Measurements from ENCODE around the gene TSTD1.
A peak's percentile ranks its signal among the peaks of the same experiment; 100 is the strongest.
"Not testable (repeated sequence)": the region's sequence is repeated elsewhere in the genome, so short reads cannot be mapped to it uniquely, and the experiment has no call there.

TSTD1 gene

GRCh38 chr1:161069241-161069640 is 30.5 kb upstream of the TSTD1 start:
- no peak for DNase-seq (ENCODE audit: low spot score)

- no peak for DNase-seq (ENCODE audit: low spot score)
Observed at GRCh38 chr1:161068306-161069234, 29.8 kb upstream of the TSTD1 start.

- DNase-seq (ENCODE audit: low spot score), result no peak
Observed at GRCh38 chr1:161066694-161067093, 27.9 kb upstream of the TSTD1 start.

- not testable (repeated sequence) for DNase-seq (ENCODE audit: low spot score)
Observed at GRCh38 chr1:161065681-161066080, 26.9 kb upstream of the TSTD1 start.

GRCh38 chr1:161063936-161064335 is 25.2 kb upstream of the TSTD1 start:
- not testable (repeated sequence) for DNase-seq (ENCODE audit: low spot score)

- DNase-seq (ENCODE audit: low spot score), result no peak
Observed at GRCh38 chr1:161061419-161061818, 22.7 kb upstream of the TSTD1 start.

DNA sequence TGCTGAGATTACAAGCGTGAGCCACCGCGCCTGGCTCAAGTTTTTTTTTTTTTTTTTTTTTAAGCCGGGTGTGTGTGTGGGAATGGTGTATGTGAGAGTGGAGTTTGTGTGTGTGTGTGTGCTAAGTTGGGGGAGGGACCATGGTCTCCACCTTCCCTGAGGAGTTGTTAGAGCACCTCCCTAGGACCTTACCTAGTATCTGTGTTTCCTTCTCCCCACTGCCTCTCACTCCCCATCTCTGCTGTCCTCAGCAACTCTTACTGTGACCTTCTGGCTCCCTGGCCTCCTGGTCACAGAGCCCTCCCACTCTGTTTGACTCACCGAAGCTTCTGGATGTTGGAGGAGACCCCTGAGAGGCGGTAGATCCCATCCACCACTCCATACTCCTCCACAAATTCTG is 20.5 kb upstream of the TSTD1 start:
- DNase-seq (ENCODE audit: low spot score), result no peak

DNA sequence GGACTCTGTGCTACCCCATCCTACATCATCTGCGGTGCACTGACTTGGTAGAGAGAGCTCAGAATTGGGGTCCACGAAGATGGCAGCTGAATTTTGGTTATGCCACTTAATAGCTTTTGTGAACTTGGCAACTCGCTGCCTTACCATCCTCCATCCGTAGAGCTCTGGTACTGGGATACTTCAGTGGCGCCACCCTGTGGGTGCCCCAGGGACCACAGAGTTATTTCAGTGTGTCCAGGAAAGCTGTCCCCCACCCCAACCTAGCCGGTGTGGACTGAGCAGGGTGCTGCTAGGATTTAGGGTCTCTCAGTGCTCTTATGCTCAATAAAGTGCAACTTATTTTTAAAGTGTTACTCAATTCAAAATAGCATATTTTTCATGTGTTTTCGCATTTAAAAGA is 16.0 kb upstream of the TSTD1 start:
- no peak for DNase-seq (ENCODE audit: low spot score)

GRCh38 chr1:161054232-161054631 is 15.5 kb upstream of the TSTD1 start:
- DNase-seq (ENCODE audit: low spot score), result no peak

GRCh38 chr1:161052899-161053298 is 14.1 kb upstream of the TSTD1 start:
- no peak for DNase-seq (ENCODE audit: low spot score)

DNA sequence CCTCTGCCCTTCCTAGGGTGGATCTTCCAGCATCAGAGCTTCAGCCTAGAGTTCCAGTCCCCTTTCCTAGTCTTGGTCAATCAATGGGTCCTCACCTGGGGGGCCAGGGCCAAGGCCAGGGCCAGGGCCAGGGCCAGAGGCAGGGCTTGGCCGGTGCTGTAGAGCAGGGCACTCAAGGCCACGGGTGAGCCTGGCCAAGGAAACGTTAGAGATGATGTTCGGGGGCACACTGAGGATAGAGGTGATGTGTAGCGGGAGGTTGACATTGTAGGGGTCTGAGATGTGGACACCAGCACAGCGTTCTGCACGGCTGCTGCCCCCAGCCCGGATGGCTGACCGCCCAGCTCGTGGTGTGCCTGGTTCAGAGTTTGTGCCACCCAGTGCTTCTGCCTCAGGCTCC is 12.5 kb upstream of the TSTD1 start:
- no peak for DNase-seq (ENCODE audit: low spot score)

DNA sequence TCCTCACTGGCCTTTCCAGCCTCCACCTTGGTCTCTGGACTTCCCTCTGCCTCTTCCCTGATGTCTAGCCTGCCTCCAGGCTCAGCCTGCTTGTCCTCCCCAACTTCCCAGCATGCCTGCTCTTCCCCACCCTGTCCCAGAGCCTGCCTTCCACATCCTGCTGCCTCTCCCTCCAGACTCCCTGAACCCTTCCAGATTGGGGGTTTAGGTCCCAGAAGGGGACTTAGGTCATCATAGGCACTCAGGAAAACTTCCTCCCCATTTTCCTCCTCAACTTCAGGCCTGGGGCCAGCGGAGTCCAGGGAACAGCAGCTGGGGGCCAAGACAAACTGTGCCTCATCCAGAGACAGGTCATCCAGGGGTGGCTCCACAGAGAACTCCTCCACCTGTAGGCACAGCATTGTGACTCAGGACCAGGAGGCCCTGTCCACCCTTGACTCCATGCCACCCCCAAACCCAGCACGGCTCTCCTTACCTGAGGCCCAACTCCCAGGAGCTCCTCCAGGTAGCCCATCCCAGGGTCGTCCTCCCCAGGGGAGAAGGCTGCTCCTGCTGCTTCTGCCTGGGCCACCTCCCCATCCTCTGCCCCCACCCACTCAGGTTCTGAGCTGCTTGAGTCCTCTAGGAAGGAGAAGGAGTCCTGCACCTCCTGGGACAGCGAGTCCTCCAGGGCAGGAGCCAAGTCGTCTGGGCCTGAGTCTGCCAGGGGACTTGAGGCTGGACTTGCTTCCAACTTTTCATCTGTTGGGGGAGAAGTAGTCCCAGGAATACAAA is 10.4 kb upstream of the TSTD1 start:
- no peak for DNase-seq (ENCODE audit: low spot score)

DNA sequence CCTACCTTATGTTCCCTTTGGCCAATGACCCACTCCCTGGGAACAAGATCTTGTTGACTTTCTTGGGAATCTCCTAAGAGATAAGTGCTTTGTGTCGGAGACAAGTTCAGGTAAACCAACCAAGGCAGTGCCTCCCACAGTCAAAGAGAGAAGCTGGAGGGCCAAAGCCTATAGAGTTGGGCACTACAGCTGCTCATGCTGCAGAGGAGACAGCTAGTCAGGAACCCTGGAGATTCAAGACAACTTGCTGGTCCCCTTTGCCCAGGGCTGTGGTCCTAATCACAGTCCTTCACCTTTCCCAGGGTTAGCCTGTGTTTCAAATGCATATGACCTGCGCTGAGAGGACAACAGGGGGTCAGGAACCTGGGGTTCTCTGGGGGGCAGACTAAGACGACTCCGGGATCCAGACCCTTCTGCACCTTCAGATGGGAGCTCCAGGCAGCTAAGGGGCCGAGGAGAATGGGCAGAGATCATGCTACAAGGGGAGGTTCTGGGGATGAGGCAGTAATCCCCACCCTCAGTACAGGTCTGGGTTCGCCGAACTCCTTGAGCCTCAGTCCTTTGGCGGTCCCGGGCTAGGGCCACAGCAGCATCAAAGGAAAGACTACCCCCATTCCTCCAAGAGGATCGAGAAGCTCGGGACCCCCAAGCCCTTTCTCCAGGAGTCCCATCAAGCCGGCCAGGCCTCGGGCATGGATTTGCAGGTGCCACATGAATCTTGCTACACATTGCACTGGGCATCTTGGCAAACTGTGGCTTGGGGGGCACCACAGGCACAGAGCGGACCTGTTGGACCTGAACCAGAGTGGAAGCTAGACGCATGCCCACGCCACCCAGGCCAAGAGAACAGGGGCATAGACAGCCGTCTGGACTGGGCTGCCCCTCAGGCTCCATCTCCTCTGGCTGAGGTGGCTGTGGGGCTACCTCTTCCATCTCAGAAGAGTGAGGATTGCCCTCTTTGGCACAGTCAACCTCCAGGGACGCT is 9.0 kb upstream of the TSTD1 start:
- no peak for DNase-seq (ENCODE audit: low spot score)

- no peak for DNase-seq (ENCODE audit: low spot score)
Observed at GRCh38 chr1:161046605-161047228, 8.0 kb upstream of the TSTD1 start.

GRCh38 chr1:161045736-161046604 is 7.2 kb upstream of the TSTD1 start, which contains the start of gene USF1:
TSS of gene USF1 (minus strand) at chr1:161045977. CDS start at chr1:161043275, 2,702 bp downstream.
- DNase-seq (ENCODE audit: low spot score), result peak; percentile 97

DNA sequence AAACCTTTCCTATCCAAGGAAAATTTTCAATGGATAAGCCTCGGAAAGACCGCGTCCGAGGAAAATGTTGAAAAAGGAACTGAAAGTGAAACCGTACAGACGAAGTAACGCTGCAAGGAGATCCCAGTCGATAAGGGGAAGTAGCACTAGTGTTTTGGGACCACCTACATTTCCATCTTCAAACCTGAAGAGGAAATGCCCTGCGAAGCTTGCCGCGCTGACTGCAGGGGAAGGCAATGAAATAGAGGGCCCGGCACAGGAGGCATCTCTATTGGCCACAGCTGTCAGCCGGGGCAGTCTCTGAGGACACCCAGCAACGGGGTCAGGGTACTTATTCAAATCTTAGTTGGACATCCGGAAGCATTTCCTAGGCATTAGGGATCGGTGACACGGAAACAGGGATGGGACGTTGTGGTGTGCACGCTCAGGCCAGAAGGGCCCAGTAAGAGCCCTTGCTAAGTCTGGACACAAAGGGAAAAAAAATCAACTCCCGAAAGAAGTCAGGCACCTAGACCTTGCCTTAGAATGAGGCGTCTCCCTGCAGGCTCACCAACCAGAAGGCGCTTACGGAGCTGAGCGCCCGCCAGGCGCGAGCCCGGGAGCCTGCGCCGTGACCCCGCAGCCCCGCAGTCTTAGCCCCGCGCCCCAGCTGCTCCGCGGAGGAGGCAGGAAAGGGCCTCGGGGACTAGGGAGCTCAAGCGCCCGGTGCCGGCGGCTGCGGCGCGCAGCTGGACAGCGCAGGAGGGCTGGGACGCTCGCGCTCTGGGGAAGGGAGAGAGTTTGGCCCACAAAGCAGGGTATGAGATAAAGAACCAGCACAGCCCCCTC is 6.4 kb upstream of the TSTD1 start:
- peak; percentile 74 for DNase-seq (ENCODE audit: low spot score)

DNA sequence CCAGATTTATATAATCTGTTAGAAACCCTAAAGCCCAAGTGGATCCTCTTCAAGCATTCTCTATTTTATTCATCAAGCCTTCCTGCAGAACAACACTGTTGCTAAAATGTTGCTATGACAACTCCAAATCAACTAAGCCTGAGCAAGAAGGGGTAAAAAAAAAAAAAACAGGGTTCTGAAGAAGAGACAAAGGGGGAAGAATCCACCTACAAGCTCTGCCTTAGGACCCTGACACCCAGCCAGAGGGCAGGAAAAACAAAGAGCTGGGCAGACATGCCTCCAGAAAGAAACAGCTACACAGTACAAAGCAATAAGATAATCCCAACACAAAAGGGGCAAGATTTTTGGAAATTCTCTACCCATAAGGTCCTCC is 5.8 kb upstream of the TSTD1 start:
- DNase-seq (ENCODE audit: low spot score), result no peak

DNA sequence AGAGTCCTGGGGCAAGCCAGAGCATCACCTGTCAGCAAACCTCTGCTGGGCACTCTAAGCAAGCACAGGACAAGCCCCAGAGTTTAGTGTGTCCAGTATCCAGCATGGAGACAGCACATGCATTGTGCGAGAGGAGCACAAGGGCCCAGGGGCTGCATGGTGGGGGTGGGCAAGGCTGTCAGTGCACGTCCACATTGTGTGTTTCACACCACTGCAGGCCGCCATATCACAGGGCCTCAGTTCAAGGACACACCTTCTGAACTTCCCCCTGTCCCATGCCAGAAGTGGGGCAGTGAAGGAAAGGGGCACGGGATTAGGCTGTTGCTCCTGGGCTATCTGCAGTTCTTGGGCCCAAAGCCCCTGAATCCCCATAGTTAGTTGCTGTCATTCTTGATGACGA is 782 bp upstream of the TSTD1 start:
- DNase-seq (ENCODE audit: low spot score), result no peak

DNA sequence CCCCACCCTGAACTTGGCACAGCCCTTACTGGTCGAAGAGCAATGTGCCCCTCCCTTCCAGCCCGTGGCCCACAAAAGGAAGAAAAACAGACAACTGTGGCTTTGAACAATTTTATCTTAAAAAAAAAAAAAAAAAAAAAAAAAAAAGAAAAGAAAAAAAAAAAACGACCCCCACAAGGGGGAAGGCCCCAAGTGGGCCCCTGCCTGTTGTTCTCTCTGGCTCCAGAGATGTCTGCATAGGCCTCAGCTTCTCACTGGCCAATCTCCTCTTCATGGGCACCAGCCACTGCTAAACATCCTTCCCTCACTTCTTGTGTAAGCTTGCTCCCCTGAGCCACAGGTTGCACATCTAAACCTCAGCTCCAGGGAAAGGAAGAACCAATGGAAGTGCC is 386 bp upstream of the TSTD1 start:
- no peak for DNase-seq (ENCODE audit: low spot score)
